Kidney (tissue), 14 donors: ENCODE measurements around the gene OTUB2. TPM values are rescaled to one million over a fixed set of nuclear protein-coding genes. Genes with fewer than 3 reads are reported as not detected.
A peak's percentile ranks its signal among the peaks of the same experiment; 100 is the strongest.

Experiments
- DNase-seq, 5 donors: peaks; one replicate each; pipeline ENCODE4 v3.0.0-alpha.2; 2013 to 2020
- FAIRE-seq: peaks from 2 replicates; lab custom pipeline; 2012; peaks lifted over from hg19 to GRCh38; lab: Jason Lieb, UNC
- H3K27ac ChIP-seq, 2 donors: one replicate each; pipeline ENCODE4 v1.7.0; 2013; ENCODE audit warnings: low read depth in 2 of 2, low read length in 2 of 2, inconsistent platforms in 1 of 2
- H3K27me3 ChIP-seq: one replicate; pipeline ENCODE4 v1.7.1; 2013; ENCODE audit warnings: low read length, inconsistent platforms; ENCODE audit not compliant: control insufficient read depth, insufficient read depth
- H3K36me3 ChIP-seq, 3 donors: one replicate each; pipeline versions ENCODE4 v1.7.0 to v1.7.1; 2013; ENCODE audit warnings: low read length in 3 of 3, control low read depth in 1 of 3, inconsistent platforms in 1 of 3; ENCODE audit not compliant: insufficient read depth in 3 of 3, control insufficient read depth in 2 of 3
- H3K4me1 ChIP-seq, 3 donors: one replicate each; pipeline versions ENCODE4 v1.7.0 to v1.7.1; 2013; ENCODE audit warnings: low read length in 3 of 3, inconsistent platforms in 1 of 3, low read depth in 1 of 3; ENCODE audit not compliant: control insufficient read depth in 2 of 3, insufficient read depth in 2 of 3
- H3K4me3 ChIP-seq, 3 donors: one replicate each; pipeline versions ENCODE4 v1.7.0 to v1.8.1; 2013; ENCODE audit warnings: low read length in 3 of 3, control low read depth in 1 of 3, inconsistent platforms in 1 of 3
- H3K9ac ChIP-seq, 3 donors: one replicate each; pipeline versions ENCODE4 v1.7.0 to v1.7.1; 2013; ENCODE audit warnings: low read length in 3 of 3, control low read depth in 1 of 3, inconsistent platforms in 1 of 3
- H3K9me3 ChIP-seq, 3 donors: one replicate each; pipeline versions ENCODE4 v1.7.0 to v1.7.1; 2013; ENCODE audit warnings: low read length in 3 of 3, control low read depth in 1 of 3, inconsistent platforms in 1 of 3; ENCODE audit not compliant: control insufficient read depth in 2 of 3, insufficient read depth in 1 of 3
- CTCF ChIP-seq: IDR thresholded peaks from 3 replicates; pipeline ENCODE4 v1.5.1; 2012; ENCODE audit warnings: mild to moderate bottlenecking, moderate library complexity, borderline replicate concordance; ENCODE audit not compliant: insufficient read depth; ENCODE audit errors: extremely low read depth
- intact Hi-C: fragments of 100-400 bp; cut with DNase I; formaldehyde crosslinking; loops from one replicate; pipeline ENCODE4 v1.11.1; 2022
- polyA plus RNA-seq: library from polyadenylated mRNA; stranded (reverse); fragments of 350-450 nt; fragmentation: Illumina TruSeq; extraction: RNeasy Lipid Tissue Mini Kit (QIAGEN cat#74804); gene quantifications from one replicate; pipeline ENCODE4 v1.2.3, GENCODE V29; 2014; ENCODE audit warnings: low read depth, low replicate concordance; ENCODE audit not compliant: insufficient read depth
- total RNA-seq: library from RNA; stranded (reverse); fragmentation: NEBNext Ultra II Directional; extraction: Animal tissue kit (Norgen Biotek cat#: 25700); gene quantifications from one replicate; pipeline ENCODE4 v1.2.1, GENCODE V29; 2021
- donor health status: control.
- donor health status: control.
- donor health status: control.
- donor health status: control.
- donor health status: control.
- donor health status: DM: yes; HTN: yes; CAD: no.
- donor health status: Normal renal cell carcinoma (clear cell type).

OTUB2 gene
- total and polyA plus RNA-seq, 2 donors from 2014 or later: 1.1 to 1.6 TPM

- FAIRE-seq (no peak), DNase-seq (peak in 4 of 5 donors; percentile 67 to 82 (median 74))
These were observed 24.4 kb upstream of the OTUB2 start for GRCh38 chr14:94001501-94002396.

GRCh38 chr14:94003397-94003796, 22.7 kb upstream of the OTUB2 start:
- H3K27ac ChIP-seq: no peak overlapping the region
- no peaks in the 10 kb centered on the region for H3K9me3 ChIP-seq
- FAIRE-seq (no peak), DNase-seq (no peak)
- H3K27me3 ChIP-seq: peaks cover 3% of the 10 kb centered on the region
- no peak overlapping the region for H3K9ac ChIP-seq
- peaks cover 0 to 4% (median 3%) of the 10 kb centered on the region in 3 donors for H3K4me1 ChIP-seq
- no peak for TF ChIP-seq CTCF
- intact Hi-C loops: loop anchor here (5.0 kb wide), 1 partner anchor 66 kb away; no protein-coding TSS in a partner anchor
- no peak overlapping the region for H3K4me3 ChIP-seq
- H3K36me3 ChIP-seq: no peaks in the 10 kb centered on the region

More at GRCh38 chr14:94001501-94002396, 24.4 kb upstream of the OTUB2 start:
- Histone ChIP-seq H3K27me3 (peaks cover 3% of the 10 kb centered on the region), H3K4me3 (no peak overlapping the region), H3K36me3 (no peaks in the 10 kb centered on the region), H3K9me3 (no peaks in the 10 kb centered on the region), H3K4me1 (peaks cover 0 to 4% (median 3%) of the 10 kb centered on the region in 3 donors), H3K9ac (no peak overlapping the region), H3K27ac (no peak overlapping the region)
- TF ChIP-seq CTCF: peak; percentile 95
- intact Hi-C loops: loop anchor here (5.0 kb wide), 1 partner anchor 64 kb away; no protein-coding TSS in a partner anchor

- DNase-seq: no peak
- Histone ChIP-seq H3K4me3 (no peak overlapping the region), H3K27ac (no peak overlapping the region), H3K9me3 (no peaks in the 10 kb centered on the region), H3K36me3 (no peaks in the 10 kb centered on the region), H3K9ac (no peak overlapping the region), H3K27me3 (peaks cover 3% of the 10 kb centered on the region), H3K4me1 (peaks cover 0 to 4% (median 3%) of the 10 kb centered on the region in 3 donors)
- intact Hi-C loops: loop anchor here (5.0 kb wide), 1 partner anchor 67 kb away; no protein-coding TSS in a partner anchor
- TF ChIP-seq CTCF: no peak
- no peak for FAIRE-seq
These were observed 22.1 kb upstream of the OTUB2 start for GRCh38 chr14:94004015-94004414.
